H1 (cell line): ENCODE measurements around the gene TRIM71. TPM values are rescaled to one million over a fixed set of nuclear protein-coding genes. Genes with fewer than 3 reads are reported as not detected.

Experiments
- FOSL1 ChIP-seq: IDR thresholded peaks from 2 replicates; pipeline ENCODE4 v1.6.1; 2011; ENCODE audit warnings: mild to moderate bottlenecking, low read depth, low read length, moderate library complexity; ENCODE audit not compliant: insufficient read depth
- KDM1A ChIP-seq: fragments of 200-600, 300-600 bp; sonication (generic); IDR thresholded peaks from 2 replicates; pipeline ENCODE4 v1.7.1; 2016; ENCODE audit warnings: mild to moderate bottlenecking, low read length, borderline replicate concordance
- POU5F1 ChIP-seq: IDR thresholded peaks from 2 replicates; pipeline ENCODE4 v1.6.1; 2011; ENCODE audit warnings: low read depth, mild to moderate bottlenecking, low read length, moderate library complexity
- RAD21 ChIP-seq, 2 experiments: IDR thresholded peaks in 1 of 2; conservative IDR thresholded peaks in 1 of 2; 2 replicates each; pipeline ENCODE4 v1.6.1; 2011; ENCODE audit warnings: low read depth in 2 of 2, low read length in 2 of 2, improper control_type of control experiment in 1 of 2, inconsistent platforms in 1 of 2, mild to moderate bottlenecking in 1 of 2, moderate library complexity in 1 of 2
- RFX5 ChIP-seq: IDR thresholded peaks from 2 replicates; pipeline ENCODE4 v1.6.1; 2011; ENCODE audit warnings: low read depth, low read length, improper control_type of control experiment, borderline replicate concordance
- RXRA ChIP-seq: IDR thresholded peaks from 2 replicates; pipeline ENCODE4 v1.6.1; 2011; ENCODE audit warnings: low read depth, mild to moderate bottlenecking, low read length, moderate library complexity; ENCODE audit not compliant: insufficient read depth
- SP2 ChIP-seq: IDR thresholded peaks from 2 replicates; pipeline ENCODE4 v1.6.1; 2012; ENCODE audit warnings: mild to moderate bottlenecking, low read length, inconsistent platforms
- SP4 ChIP-seq: IDR thresholded peaks from 2 replicates; pipeline ENCODE4 v1.6.1; 2012; ENCODE audit warnings: low read length, inconsistent platforms
- TCF12 ChIP-seq: IDR thresholded peaks from 2 replicates; pipeline ENCODE4 v1.6.1; 2011; ENCODE audit warnings: low read depth, mild to moderate bottlenecking, low read length
- ZNF274 ChIP-seq: IDR thresholded peaks from 2 replicates; pipeline ENCODE4 v1.7.0; 2012; ENCODE audit warnings: low read length, borderline replicate concordance; ENCODE audit errors: extremely low read depth
- polyA plus RNA-seq, 7 experiments: library from polyadenylated mRNA; depleted of rRNA in 3 of 7; stranded (reverse) in 5 of 7; unstranded in 2 of 7; fragments of >200 nt in 5 of 7; fragments of 200-250 nt in 2 of 7; gene quantifications; 1 replicate in 5 of 7; 2 replicates in 1 of 7; 4 replicates in 1 of 7; pipeline versions ENCODE4 v1.2.1 to v1.2.3, GENCODE V29; 2011 to 2013; ENCODE audit warnings: missing spikeins in 2 of 7, mixed read lengths in 2 of 7
- total RNA-seq: library from RNA; stranded (reverse); fragmentation: NEBNext Ultra II Directional; extraction: Animal tissue kit (Norgen Biotek cat#: 25700); gene quantifications from 2 replicates; pipeline ENCODE4 v1.2.1, GENCODE V29; 2021
- TF ChIP-seq, protein P1 (sequence below): IDR thresholded peaks from 2 replicates; pipeline ENCODE4 v1.6.1; 2011; ENCODE audit warnings: low read depth, mild to moderate bottlenecking, low read length; ENCODE audit not compliant: insufficient read depth

The TRIM71 gene
- total and polyA plus RNA-seq, 2 of the 8 experiments (the other 6 are each of a cell fraction or from before 2014, with no cell fraction given): 53.7 to 293 TPM

- no peak; a peak in 1 of 4 replicates for TF ChIP-seq RAD21 (IDR thresholded peaks at IDR 0.05 in 1 of 2, conservative IDR thresholded peaks at IDR 0.05 in 1 of 2; ENCODE audit: low read depth in 2 of 2, low read length in 2 of 2)
- TF ChIP-seq ZNF274: no peak
- no peak for TF ChIP-seq KDM1A
- peak; percentile 77; the same call in 1 of the 2 replicates for TF ChIP-seq POU5F1
- TF ChIP-seq SP2: no peak
- no peak for TF ChIP-seq RXRA
- TF ChIP-seq FOSL1: no peak
- peak; percentile 75 for TF ChIP-seq SP4
- TF ChIP-seq RFX5: no peak
- TF ChIP-seq, protein P1, sequence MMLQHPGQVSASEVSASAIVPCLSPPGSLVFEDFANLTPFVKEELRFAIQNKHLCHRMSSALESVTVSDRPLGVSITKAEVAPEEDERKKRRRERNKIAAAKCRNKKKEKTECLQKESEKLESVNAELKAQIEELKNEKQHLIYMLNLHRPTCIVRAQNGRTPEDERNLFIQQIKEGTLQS: no peak
- TF ChIP-seq TCF12: peak; percentile 89; the same call in 1 of the 2 replicates
These were observed 37.0 kb upstream of the TRIM71 start (continued) for GRCh38 chr3:32780735-32781210.
